Kasumi-1 (cell line): ENCODE results near the gene OBI1.

ENCODE experiments used
- DNase-seq, 2 experiments: peaks; one replicate each; lab custom pipeline; 2025; lab: John Stamatoyannopoulos, UW

OBI1 gene

GRCh38 chr13:78658630-78659449 lies at the start of gene OBI1:
TSS of gene OBI1 (minus strand) at chr13:78659155. CDS start at chr13:78659120, 35 bp downstream.
- DNase-seq, result peak; percentile 70 to 75

- no peak for DNase-seq
Measured at GRCh38 chr13:78701383-78701782, 42.4 kb upstream of the OBI1 start.

GRCh38 chr13:78700121-78700910 lies 41.4 kb upstream of the OBI1 start:
- no peak for DNase-seq

GRCh38 chr13:78689011-78689410 lies 30.1 kb upstream of the OBI1 start:
- no peak for DNase-seq

- no peak for DNase-seq
Measured at GRCh38 chr13:78686461-78686860, 27.5 kb upstream of the OBI1 start.

- no peak for DNase-seq
Measured at GRCh38 chr13:78680576-78681350, 21.8 kb upstream of the OBI1 start.

- DNase-seq, result no peak
Measured at GRCh38 chr13:78680115-78680561, 21.2 kb upstream of the OBI1 start.

GRCh38 chr13:78679329-78679728 lies 20.4 kb upstream of the OBI1 start:
- no peak for DNase-seq

- DNase-seq, result no peak
Measured at GRCh38 chr13:78675112-78675511, 16.2 kb upstream of the OBI1 start.

- no peak for DNase-seq
Measured at GRCh38 chr13:78674638-78675037, 15.7 kb upstream of the OBI1 start.

- no peak for DNase-seq
Measured at GRCh38 chr13:78662467-78662866, 3.5 kb upstream of the OBI1 start.

GRCh38 chr13:78660495-78660857 lies 1.5 kb upstream of the OBI1 start:
- no peak for DNase-seq

GRCh38 chr13:78659732-78660494 lies 958 bp upstream of the OBI1 start:
- no peak for DNase-seq

GRCh38 chr13:78659450-78659730 lies 435 bp upstream of the OBI1 start:
- no peak for DNase-seq

- no peak for DNase-seq
Measured at GRCh38 chr13:78657699-78658629, 991 bp downstream of the OBI1 start.

GRCh38 chr13:78655906-78656305 lies 3.0 kb downstream of the OBI1 start:
- DNase-seq, result no peak

GRCh38 chr13:78655007-78655406 lies 3.9 kb downstream of the OBI1 start:
- DNase-seq, result no peak

- DNase-seq, result no peak
Measured at GRCh38 chr13:78652651-78653050, 6.3 kb downstream of the OBI1 start.

GRCh38 chr13:78650717-78651083 lies 8.3 kb downstream of the OBI1 start:
- peak in 1 of 2 experiments; percentile 12 for DNase-seq

GRCh38 chr13:78649997-78650716 lies 8.8 kb downstream of the OBI1 start:
- DNase-seq, result peak; percentile 27 to 31
